CD4-positive, alpha-beta T cell (primary cell): ENCODE results near the gene MPV17L2. TPM values are rescaled to one million over a fixed set of nuclear protein-coding genes. Genes with fewer than 3 reads are reported as not detected.

Experiments
- ATAC-seq: fragments of 200-7000 bp; cut with Tn5 transposase; one replicate; pipeline ENCODE4 v1.10.0; 2022; ENCODE audit warnings: mild to moderate bottlenecking; ENCODE audit not compliant: poor library complexity
- CTCF ChIA-PET: fragments of 350-600 bp; sonication (Branson Sonifier 250); formaldehyde crosslinking; loops from one replicate; lab custom pipeline; 2021; ENCODE audit warnings: antibody characterized with exemption, inconsistent platforms; lab: Charles Lee
- POLR2A ChIA-PET: fragments of 350-600 bp; sonication (Branson Sonifier 250); formaldehyde crosslinking; loops from one replicate; lab custom pipeline; 2021; ENCODE audit warnings: antibody characterized with exemption, inconsistent platforms; lab: Charles Lee
- DNase-seq, 14 experiments: peaks; one replicate each; pipeline ENCODE4 v3.0.0-alpha.2; 2013 to 2020; ENCODE audit warnings: mixed read lengths in 2 of 14
- H3K27ac ChIP-seq, 2 donors: one replicate each; pipeline versions ENCODE4 v1.5.1 to v1.7.0; 2013; ENCODE audit warnings: low read length in 2 of 2, low read depth in 1 of 2, mild to moderate bottlenecking in 1 of 2
- H3K27me3 ChIP-seq, 2 experiments: 1 replicate in 1 of 2; 2 replicates in 1 of 2; pipeline versions ENCODE4 v1.6.1 to v1.7.0; 2013; ENCODE audit warnings: low read length in 2 of 2, control low read depth in 1 of 2, mild to moderate bottlenecking in 1 of 2, moderate library complexity in 1 of 2; ENCODE audit not compliant: insufficient read depth in 2 of 2, control insufficient read depth in 1 of 2
- H3K36me3 ChIP-seq: one replicate; pipeline ENCODE4 v1.6.1; 2013; ENCODE audit warnings: low read length, control low read depth; ENCODE audit not compliant: insufficient read depth
- H3K4me1 ChIP-seq: one replicate; pipeline ENCODE4 v1.6.1; 2013; ENCODE audit warnings: low read length, control low read depth; ENCODE audit not compliant: insufficient read depth
- H3K4me3 ChIP-seq: one replicate; pipeline ENCODE4 v1.5.1; 2013; ENCODE audit warnings: mild to moderate bottlenecking, low read length, moderate library complexity
- H3K9me3 ChIP-seq, 2 experiments: 1 replicate in 1 of 2; 2 replicates in 1 of 2; pipeline versions ENCODE4 v1.6.1 to v1.7.0; 2013; ENCODE audit warnings: low read length in 2 of 2, mild to moderate bottlenecking in 2 of 2, control low read depth in 1 of 2, moderate library complexity in 1 of 2; ENCODE audit not compliant: control insufficient read depth in 1 of 2, insufficient read depth in 1 of 2
- H3K27ac Mint-ChIP-seq: one replicate; pipeline ENCODE4 v1.8.0; 2020; ENCODE audit warnings: mixed read lengths
- H3K27me3 Mint-ChIP-seq: one replicate; pipeline ENCODE4 v1.8.0; 2021; ENCODE audit warnings: mixed read lengths
- H3K36me3 Mint-ChIP-seq: one replicate; pipeline ENCODE4 v1.8.0; 2021; ENCODE audit warnings: low read depth, mixed read lengths
- H3K4me1 Mint-ChIP-seq: one replicate; pipeline ENCODE4 v1.8.0; 2021; ENCODE audit warnings: low read depth, mixed read lengths
- H3K4me3 Mint-ChIP-seq: one replicate; pipeline ENCODE4 v1.8.0; 2020; ENCODE audit warnings: mild to moderate bottlenecking, mixed read lengths
- H3K9me3 Mint-ChIP-seq: one replicate; pipeline ENCODE4 v1.8.0; 2020; ENCODE audit warnings: mixed read lengths
- intact Hi-C, 2 experiments: fragments of 100-400 bp; cut with DNase I in 1 of 2; cut with micrococcal nuclease in 1 of 2; formaldehyde crosslinking; loops; one replicate each; pipeline versions ENCODE4 v1.15.1 to v1.9.0; 2023 to 2025; cut with DNase I, micrococcal nuclease
- polyA plus RNA-seq, 2 donors: library from polyadenylated mRNA; unstranded; fragments of 120-200 nt; gene quantifications; one replicate each; pipeline ENCODE4 v1.2.1, GENCODE V29; 2013
- total RNA-seq, 174 experiments: library from RNA in 2 of 174; stranded (reverse) in 2 of 174; gene quantifications; one replicate each; pipeline ENCODE4 v1.2.3 and lab custom pipeline; 2021 to 2026
- TF ChIP-seq, protein P1 (sequence below): fragments of 200-600 bp; IDR thresholded peaks from one replicate; pipeline ENCODE4 v1.8.0; 2022; ENCODE audit warnings: antibody characterized with exemption, mild to moderate bottlenecking

The MPV17L2 gene
- total RNA-seq (1 to 10 TPM; 2.8 to 3.9 TPM), total RNA-seq (lab: John Stamatoyannopoulos, UW) (1.9 to 39.0 (median 6.2) reads per million in 172 experiments)
- polyA plus RNA-seq (2013, experiment 1 of 2) = 5.6 TPM
- 5.9 TPM for polyA plus RNA-seq (2013, experiment 2 of 2)

DNA sequence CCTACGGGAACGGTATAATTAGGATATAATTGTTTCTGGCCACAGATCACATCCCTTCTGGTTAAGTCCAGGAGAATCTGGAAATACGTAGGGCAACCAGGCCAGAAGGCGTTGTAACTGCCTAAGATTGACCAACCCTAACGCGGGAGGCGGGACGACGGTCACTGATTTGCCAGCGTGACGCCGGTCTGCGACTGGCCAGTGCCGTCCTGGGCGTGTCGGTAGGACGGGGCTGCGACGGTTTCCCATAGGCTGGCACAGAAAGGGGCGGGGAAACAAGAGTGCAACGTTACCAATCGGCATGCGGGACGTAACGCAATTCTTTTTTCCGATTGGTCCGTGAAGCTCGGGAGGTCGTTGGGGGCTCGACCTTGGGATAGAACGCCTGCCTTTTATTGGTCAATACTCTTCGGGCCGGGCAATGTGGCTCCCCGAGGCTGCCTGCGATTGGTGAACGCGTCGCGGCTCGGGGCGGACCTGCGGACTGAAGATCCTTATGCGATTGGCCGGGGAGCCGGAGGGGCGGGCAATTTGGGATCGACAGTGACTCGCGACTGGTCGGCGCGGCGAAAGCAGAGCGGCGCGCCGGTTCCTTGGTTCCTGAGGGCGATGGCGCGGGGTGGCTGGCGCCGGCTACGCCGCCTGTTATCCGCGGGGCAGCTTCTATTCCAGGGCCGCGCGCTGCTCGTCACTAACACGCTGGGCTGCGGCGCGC lies at the start of gene MPV17L2:
TSS of gene MPV17L2 (plus strand) at position 546 of the 715 bp plus-strand sequence. CDS start at position 610, 64 bp downstream.
- H3K36me3 ChIP-seq = peaks cover 20% of the 10 kb centered on the region
- H3K4me1 ChIP-seq = peaks cover 30% of the 10 kb centered on the region
- DNase-seq = peak; percentile 94 to 100 (median 98)
- TF ChIP-seq, protein P1, sequence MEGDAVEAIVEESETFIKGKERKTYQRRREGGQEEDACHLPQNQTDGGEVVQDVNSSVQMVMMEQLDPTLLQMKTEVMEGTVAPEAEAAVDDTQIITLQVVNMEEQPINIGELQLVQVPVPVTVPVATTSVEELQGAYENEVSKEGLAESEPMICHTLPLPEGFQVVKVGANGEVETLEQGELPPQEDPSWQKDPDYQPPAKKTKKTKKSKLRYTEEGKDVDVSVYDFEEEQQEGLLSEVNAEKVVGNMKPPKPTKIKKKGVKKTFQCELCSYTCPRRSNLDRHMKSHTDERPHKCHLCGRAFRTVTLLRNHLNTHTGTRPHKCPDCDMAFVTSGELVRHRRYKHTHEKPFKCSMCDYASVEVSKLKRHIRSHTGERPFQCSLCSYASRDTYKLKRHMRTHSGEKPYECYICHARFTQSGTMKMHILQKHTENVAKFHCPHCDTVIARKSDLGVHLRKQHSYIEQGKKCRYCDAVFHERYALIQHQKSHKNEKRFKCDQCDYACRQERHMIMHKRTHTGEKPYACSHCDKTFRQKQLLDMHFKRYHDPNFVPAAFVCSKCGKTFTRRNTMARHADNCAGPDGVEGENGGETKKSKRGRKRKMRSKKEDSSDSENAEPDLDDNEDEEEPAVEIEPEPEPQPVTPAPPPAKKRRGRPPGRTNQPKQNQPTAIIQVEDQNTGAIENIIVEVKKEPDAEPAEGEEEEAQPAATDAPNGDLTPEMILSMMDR = no peak
- peak within 1 kb of the TSS; percentile 90 for H3K4me3 Mint-ChIP-seq
- no peaks in the 10 kb centered on the region for H3K27me3 Mint-ChIP-seq
- ChIA-PET CTCF (interaction anchor here (0.6 to 4.6 kb wide), 12 partner anchors 12 to 217 kb away, joined by 3 to 51 read pairs (median 3); partner anchors contain the start of genes JUND, PIK3R2 and RAB3A), POLR2A (interaction anchor here (0.6 to 4.3 kb wide), 34 partner anchors 9 to 401 kb away, joined by 3 to 73 read pairs (median 4); partner anchors contain the start of genes CCDC124, IFI30, IQCN and JUND)
- H3K27ac Mint-ChIP-seq = peak within 1 kb of the TSS; percentile 81
- intact Hi-C loops = loop anchor here (1.0 to 5.0 kb wide), 6 partner anchors 11 to 134 kb away; partner anchors contain the start of genes RAB3A (in 2 of the 2) and PIK3R2 (in 1 of the 2)
- peaks cover 29% of the 10 kb centered on the region for H3K4me1 Mint-ChIP-seq
- ATAC-seq = peak; percentile 87
- H3K27me3 ChIP-seq = no peaks in the 10 kb centered on the region
- no peaks in the 10 kb centered on the region for H3K9me3 Mint-ChIP-seq
- peak within 1 kb of the TSS; percentile 92 for H3K4me3 ChIP-seq
- no peaks in the 10 kb centered on the region for H3K9me3 ChIP-seq
- peak within 1 kb of the TSS; percentile 73 to 82 for H3K27ac ChIP-seq
- H3K36me3 Mint-ChIP-seq = peaks cover 17% of the 10 kb centered on the region

DNA sequence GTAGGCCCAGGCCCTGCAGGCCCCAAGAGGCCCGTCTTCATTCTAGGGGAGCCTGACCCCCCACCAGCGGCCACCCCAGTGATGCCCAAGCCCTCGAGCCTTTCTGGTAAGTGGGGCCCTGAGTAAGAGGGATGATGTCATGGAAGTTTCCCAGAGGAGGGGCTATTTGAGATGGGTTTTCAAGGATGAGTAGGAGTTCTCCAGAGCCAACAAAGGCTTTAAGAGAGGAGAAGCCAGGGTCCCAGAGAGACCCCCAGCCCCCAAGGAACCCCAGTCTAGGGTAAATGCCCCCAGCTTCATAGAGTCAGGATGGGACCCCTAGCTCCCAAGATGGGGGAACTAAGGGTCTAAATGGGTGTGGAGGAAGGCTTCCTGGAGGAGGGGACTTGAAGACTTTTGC lies 49.1 kb upstream of the MPV17L2 start:
- ChIA-PET CTCF (no interaction called here), POLR2A (interaction anchor here (1.5 kb wide), 1 partner anchor 25 kb away, joined by 4 read pairs; no protein-coding TSS in a partner anchor)
- Histone ChIP-seq H3K9me3 (no peaks in the 10 kb centered on the region), H3K36me3 (peaks cover 74% of the 10 kb centered on the region), H3K4me1 (no peaks in the 10 kb centered on the region), H3K4me3 (no peak overlapping the region), H3K27ac (no peak overlapping the region), H3K27me3 (no peaks in the 10 kb centered on the region)
- no peaks in the 10 kb centered on the region for H3K4me1 Mint-ChIP-seq
- no peaks in the 10 kb centered on the region for H3K27me3 Mint-ChIP-seq
- H3K9me3 Mint-ChIP-seq = no peaks in the 10 kb centered on the region
- H3K36me3 Mint-ChIP-seq = peaks cover 74% of the 10 kb centered on the region
- no peak overlapping the region for H3K27ac Mint-ChIP-seq
- no peak overlapping the region for H3K4me3 Mint-ChIP-seq
- DNase-seq = no peak
- ATAC-seq = no peak
- TF ChIP-seq, protein P1 = no peak
- intact Hi-C loops = no loop called here

DNA sequence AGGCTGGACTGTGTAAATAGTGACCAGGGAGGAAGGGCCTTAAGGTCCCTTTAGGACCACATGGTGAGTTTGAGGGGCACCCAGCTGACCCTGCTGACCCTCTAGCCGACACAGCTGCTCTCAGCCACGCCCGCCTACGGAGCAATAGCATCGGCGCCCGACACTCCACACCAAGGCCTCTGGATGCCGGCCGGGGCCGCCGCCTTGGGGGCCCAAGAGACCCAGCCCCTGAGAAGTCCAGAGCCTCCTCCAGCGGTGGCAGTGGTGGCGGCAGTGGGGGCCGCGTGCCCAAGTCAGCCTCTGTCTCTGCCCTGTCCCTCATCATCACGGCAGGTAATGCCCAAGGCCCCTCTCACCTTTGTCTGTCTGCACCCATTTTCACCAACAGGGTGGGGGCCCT lies 48.7 kb upstream of the MPV17L2 start:
- TF ChIP-seq, protein P1 = no peak
- Histone ChIP-seq H3K4me1 (no peaks in the 10 kb centered on the region), H3K9me3 (no peaks in the 10 kb centered on the region), H3K36me3 (peaks cover 70% of the 10 kb centered on the region), H3K4me3 (no peak overlapping the region), H3K27me3 (no peaks in the 10 kb centered on the region), H3K27ac (no peak overlapping the region)
- ChIA-PET CTCF (no interaction called here), POLR2A (interaction anchor here (0.8 to 1.5 kb wide), 2 partner anchors 24 to 25 kb away, joined by 3 to 4 read pairs; no protein-coding TSS in a partner anchor)
- DNase-seq (peak in 1 of 14 experiments; percentile 14), ATAC-seq (no peak)
- H3K36me3 Mint-ChIP-seq = peaks cover 70% of the 10 kb centered on the region
- no peaks in the 10 kb centered on the region for H3K27me3 Mint-ChIP-seq
- no peaks in the 10 kb centered on the region for H3K4me1 Mint-ChIP-seq
- H3K4me3 Mint-ChIP-seq = no peak overlapping the region
- no peak overlapping the region for H3K27ac Mint-ChIP-seq
- intact Hi-C loops = no loop called here
- H3K9me3 Mint-ChIP-seq = no peaks in the 10 kb centered on the region
